ENCODE measurements around the gene WDR1.

DNA sequence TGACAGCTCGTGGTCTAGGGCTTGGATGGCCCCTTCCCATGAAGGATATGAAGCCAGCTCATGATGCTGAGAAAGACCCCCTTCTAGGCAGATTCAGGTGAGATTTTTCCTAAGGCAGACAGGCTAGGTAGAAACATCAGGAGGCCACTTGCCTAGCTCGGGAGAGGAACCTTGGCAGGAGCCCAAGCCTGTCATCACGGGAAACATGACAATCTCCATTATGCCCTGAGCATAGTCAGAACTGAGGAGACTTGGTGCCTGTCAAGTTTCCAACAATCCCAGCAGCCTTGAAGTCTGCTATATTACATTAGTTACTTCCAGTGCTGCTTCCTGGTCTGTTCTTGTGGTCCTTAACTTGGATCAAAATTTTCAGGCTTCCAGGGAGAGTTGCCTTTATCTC is 18.7 kb upstream of the WDR1 start:
- TF ChIP-seq, protein P1, sequence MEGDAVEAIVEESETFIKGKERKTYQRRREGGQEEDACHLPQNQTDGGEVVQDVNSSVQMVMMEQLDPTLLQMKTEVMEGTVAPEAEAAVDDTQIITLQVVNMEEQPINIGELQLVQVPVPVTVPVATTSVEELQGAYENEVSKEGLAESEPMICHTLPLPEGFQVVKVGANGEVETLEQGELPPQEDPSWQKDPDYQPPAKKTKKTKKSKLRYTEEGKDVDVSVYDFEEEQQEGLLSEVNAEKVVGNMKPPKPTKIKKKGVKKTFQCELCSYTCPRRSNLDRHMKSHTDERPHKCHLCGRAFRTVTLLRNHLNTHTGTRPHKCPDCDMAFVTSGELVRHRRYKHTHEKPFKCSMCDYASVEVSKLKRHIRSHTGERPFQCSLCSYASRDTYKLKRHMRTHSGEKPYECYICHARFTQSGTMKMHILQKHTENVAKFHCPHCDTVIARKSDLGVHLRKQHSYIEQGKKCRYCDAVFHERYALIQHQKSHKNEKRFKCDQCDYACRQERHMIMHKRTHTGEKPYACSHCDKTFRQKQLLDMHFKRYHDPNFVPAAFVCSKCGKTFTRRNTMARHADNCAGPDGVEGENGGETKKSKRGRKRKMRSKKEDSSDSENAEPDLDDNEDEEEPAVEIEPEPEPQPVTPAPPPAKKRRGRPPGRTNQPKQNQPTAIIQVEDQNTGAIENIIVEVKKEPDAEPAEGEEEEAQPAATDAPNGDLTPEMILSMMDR (IDR thresholded peaks at IDR 0.05) = no peak
- TF ChIP-seq POLR2AphosphoS5 (IDR thresholded peaks at IDR 0.05) = no peak
- TF ChIP-seq POLR2A (IDR thresholded peaks at IDR 0.05) = no peak

Data from gastroesophageal sphincter (tissue), 3 donors.